HepG2 (cell line): ENCODE results near the gene VMO1. TPM values are rescaled to one million over a fixed set of nuclear protein-coding genes. Genes with fewer than 3 reads are reported as not detected.

Experiments
- ATAC-seq: fragments of 200-7000 bp; cut with Tn5 transposase; 3 replicates; pipeline ENCODE4 v1.9.1; 2020; ENCODE audit warnings: mild to moderate bottlenecking, moderate library complexity
- BruUV-seq: library from RNA; stranded (reverse); fragments of 400-500 nt; replicated peaks from 2 replicates; lab custom pipeline; 2021; lab: Mats Ljungman, UMichigan
- CTCF ChIA-PET: fragments of 300-600 bp; formaldehyde crosslinking; extraction: SDS; loops from one replicate; lab custom pipeline; 2021; ENCODE audit warnings: low total read pairs, inconsistent platforms, low intra/inter-chr PET ratio; lab: Yijun Ruan, JAX
- POLR2A ChIA-PET: fragments of 350-600 bp; sonication (Branson Sonifier 250); formaldehyde crosslinking; loops from one replicate; lab custom pipeline; 2020; ENCODE audit warnings: antibody characterized with exemption, inconsistent platforms; lab: Yijun Ruan, JAX
- DNase-seq: peaks from one replicate; pipeline ENCODE4 v3.0.0-alpha.2; 2015; ENCODE audit warnings: low spot score
- FAIRE-seq: peaks from 3 replicates; lab custom pipeline; 2011; peaks lifted over from hg19 to GRCh38; lab: Jason Lieb, UNC
- H2AFZ ChIP-seq: one replicate; pipeline ENCODE4 v1.6.1; 2011; ENCODE audit warnings: low read length, inconsistent platforms
- H3K27ac ChIP-seq: fragments of 300-600 bp; 3 replicates; pipeline ENCODE4 v1.8.0; 2011; ENCODE audit warnings: mixed run types, mild to moderate bottlenecking, mixed read lengths, low read length, inconsistent platforms; ENCODE audit not compliant: insufficient read depth; ENCODE audit errors: extremely low read length
- H3K27me3 ChIP-seq, 2 experiments: fragments of 200-600 bp in 1 of 2; 2 replicates in 1 of 2; 3 replicates in 1 of 2; pipeline versions ENCODE4 v1.6.0 to v1.8.0; 2011; ENCODE audit warnings: low read length in 2 of 2, mild to moderate bottlenecking in 2 of 2, moderate library complexity in 2 of 2, inconsistent platforms in 1 of 2; ENCODE audit not compliant: insufficient read depth in 2 of 2, control insufficient read depth in 1 of 2
- H3K36me3 ChIP-seq, 2 experiments: fragments of 200-600 bp in 1 of 2; replicated peaks in 1 of 2; 2 replicates in 1 of 2; 3 replicates in 1 of 2; pipeline versions ENCODE4 v1.5.1 to v1.8.0; 2011; ENCODE audit warnings: low read length in 2 of 2, inconsistent platforms in 1 of 2; ENCODE audit not compliant: insufficient read depth in 2 of 2, control insufficient read depth in 1 of 2
- H3K4me1 ChIP-seq: 2 replicates; pipeline ENCODE4 v1.5.1; 2012; ENCODE audit warnings: low read length, inconsistent platforms; ENCODE audit not compliant: insufficient read depth
- H3K4me2 ChIP-seq: 2 replicates; pipeline ENCODE4 v1.6.0; 2011; ENCODE audit warnings: low read depth, low read length, inconsistent platforms
- H3K4me3 ChIP-seq, 3 experiments: fragments of 200-600 bp in 1 of 3; sonication (generic), shearing (Covaris generic) in 1 of 3; replicated peaks in 1 of 3; 2 replicates each; pipeline ENCODE4 v1.5.1; 2011 to 2016; ENCODE audit warnings: low read length in 3 of 3, inconsistent platforms in 2 of 3, low read depth in 2 of 3, mild to moderate bottlenecking in 2 of 3, control low read depth in 1 of 3, mixed read lengths in 1 of 3; ENCODE audit not compliant: insufficient read depth in 1 of 3
- H3K79me2 ChIP-seq: one replicate; pipeline ENCODE4 v1.6.1; 2011; ENCODE audit warnings: low read length, inconsistent platforms; ENCODE audit not compliant: insufficient read depth
- H3K9ac ChIP-seq: 2 replicates; pipeline ENCODE4 v1.6.0; 2011; ENCODE audit warnings: mild to moderate bottlenecking, low read depth, low read length, inconsistent platforms; ENCODE audit not compliant: insufficient read depth
- H3K9me3 ChIP-seq: 2 replicates; pipeline ENCODE4 v1.5.1; 2012; ENCODE audit warnings: mild to moderate bottlenecking, low read length
- H4K20me1 ChIP-seq: 2 replicates; pipeline ENCODE4 v1.6.0; 2011; ENCODE audit warnings: inconsistent platforms, mild to moderate bottlenecking, low read length, moderate library complexity; ENCODE audit not compliant: insufficient read depth
- ARNTL ChIP-seq: sonication (generic); formaldehyde crosslinking; IDR thresholded peaks from 2 replicates; pipeline ENCODE4 v1.4.0; 2020; ENCODE audit warnings: mild to moderate bottlenecking, missing genetic modification reagents
- HOXD1 ChIP-seq: sonication (generic); formaldehyde crosslinking; IDR thresholded peaks from 2 replicates; pipeline ENCODE4 v1.5.0; 2020; ENCODE audit warnings: missing genetic modification reagents
- PAWR ChIP-seq: sonication (generic); formaldehyde crosslinking; IDR thresholded peaks from 2 replicates; pipeline ENCODE4 v1.4.0; 2020; ENCODE audit warnings: missing genetic modification reagents, mild to moderate bottlenecking, borderline replicate concordance
- POLR2A ChIP-seq, 2 experiments: IDR thresholded peaks; 2 replicates each; pipeline ENCODE4 v1.6.1; 2011; ENCODE audit warnings: low read depth in 2 of 2, low read length in 2 of 2, mild to moderate bottlenecking in 1 of 2, moderate library complexity in 1 of 2; ENCODE audit not compliant: insufficient read depth in 1 of 2
- SOX6 ChIP-seq, 2 experiments: fragments of 450-650 bp in 1 of 2; sonication (generic) in 1 of 2; formaldehyde crosslinking in 1 of 2; IDR thresholded peaks; 2 replicates each; pipeline versions ENCODE4 v1.4.0 to v1.6.1; 2017 to 2020; ENCODE audit warnings: antibody characterized with exemption in 1 of 2, mild to moderate bottlenecking in 1 of 2, missing genetic modification reagents in 1 of 2
- YY1 ChIP-seq: IDR thresholded peaks from 2 replicates; pipeline ENCODE4 v1.6.1; 2011; ENCODE audit warnings: low read length, low read depth, moderate library complexity, mild to moderate bottlenecking; ENCODE audit not compliant: insufficient read depth, insufficient replicate concordance
- ZC3H4 ChIP-seq: sonication (generic); formaldehyde crosslinking; IDR thresholded peaks from 2 replicates; pipeline ENCODE4 v1.4.0; 2020; ENCODE audit warnings: missing genetic modification reagents, borderline replicate concordance
- ZKSCAN5 ChIP-seq: sonication (generic); formaldehyde crosslinking; IDR thresholded peaks from 2 replicates; pipeline ENCODE4 v1.5.1; 2020; ENCODE audit warnings: mild to moderate bottlenecking, missing genetic modification reagents
- ZNF317 ChIP-seq: sonication (generic); formaldehyde crosslinking; IDR thresholded peaks from 2 replicates; pipeline ENCODE4 v1.5.0; 2020; ENCODE audit warnings: mild to moderate bottlenecking, missing genetic modification reagents
- WGBS: methylation state at CpG from one replicate; pipeline ENCODE4 v1.1.6; 2017; ENCODE audit warnings: low lambda C conversion rate; 5-methylcytosine and 5-hydroxymethylcytosine counted together
- in situ Hi-C: cut with HindIII; loops from 2 replicates; pipeline ENCODE4 v1.10.0; 2017; ENCODE audit warnings: low pct_unique_long_range_greater_than_20kb; ENCODE audit not compliant: extremely low pct_ligation_motif_present
- intact Hi-C: fragments of 100-400 bp; cut with micrococcal nuclease; formaldehyde crosslinking; loops from one replicate; pipeline ENCODE4 v1.10.0; 2022; ENCODE audit not compliant: unreplicated experiment
- polyA plus RNA-seq, 8 experiments: library from polyadenylated mRNA; depleted of rRNA in 3 of 8; stranded (reverse) in 7 of 8; unstranded in 1 of 8; fragments of >200 nt; fragmentation: Illumina TruSeq in 4 of 8; extraction: Trizol in 4 of 8; gene quantifications; 2 replicates each; pipeline versions ENCODE4 v1.2.1 to v1.2.3, GENCODE V29; 2011 to 2016; ENCODE audit warnings: low read depth in 4 of 8, missing spikeins in 1 of 8, mixed read lengths in 1 of 8; ENCODE audit not compliant: insufficient read depth in 1 of 8
- total RNA-seq, 5 experiments: library from RNA; depleted of rRNA; stranded (reverse); fragments of >200 nt; fragmentation: Illumina TruSeq; extraction: Trizol; gene quantifications; 2 replicates each; pipeline ENCODE4 v1.2.3, GENCODE V29; 2016; ENCODE audit warnings: low read depth in 1 of 5
- TF ChIP-seq, protein P1 (sequence below): sonication (generic); formaldehyde crosslinking; IDR thresholded peaks from 2 replicates; pipeline ENCODE4 v1.8.0; 2022; ENCODE audit warnings: mild to moderate bottlenecking, missing genetic modification reagents, moderate library complexity
- TF ChIP-seq, protein P2 (sequence below): sonication (generic); formaldehyde crosslinking; IDR thresholded peaks from 2 replicates; pipeline ENCODE4; 2020; ENCODE audit warnings: missing genetic modification reagents, mild to moderate bottlenecking, borderline replicate concordance

VMO1 gene
- total and polyA plus RNA-seq, 2 of the 13 experiments (the other 11 are each of a cell fraction or from before 2014, with no cell fraction given) = not detected

DNA sequence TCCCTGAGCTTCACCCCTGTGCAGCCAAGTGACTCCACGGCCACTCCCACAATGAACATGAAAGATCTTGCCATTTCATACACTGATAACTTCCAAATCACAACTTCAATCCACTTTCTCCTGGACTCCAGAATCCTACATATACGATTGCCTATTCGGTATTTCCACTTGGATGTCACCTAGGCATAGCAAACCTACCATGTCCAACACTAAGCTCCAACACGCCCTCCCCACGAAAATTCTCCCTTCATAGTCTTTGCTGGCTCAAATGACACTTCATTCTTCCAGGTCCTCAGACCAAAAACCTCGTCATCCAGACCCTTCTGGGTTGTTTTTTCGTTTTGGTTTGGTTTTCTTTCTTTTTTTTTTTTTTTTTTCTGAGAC lies 4.5 kb upstream of the VMO1 start:
- in situ Hi-C loops = no loop called here
- H3K79me2 ChIP-seq = peaks cover 15% of the 10 kb centered on the region
- no peak for ATAC-seq
- POLR2A ChIA-PET = interaction anchor here (0.5 to 6.4 kb wide), 19 partner anchors 10 to 149 kb away, joined by 3 to 317 read pairs (median 8); partner anchors contain the start of genes ARRB2, CXCL16, MED11 and MINK1
- FAIRE-seq = no peak
- TF ChIP-seq PAWR (CRISPR knock-in tag) (no peak), ZKSCAN5 (CRISPR knock-in tag) (no peak), YY1 (no peak), POLR2A (IDR thresholded peaks at IDR 0.05; ENCODE audit: insufficient read depth in 1 of 2, low read depth in 2 of 2, low read length in 2 of 2) (peak in 1 of 2 experiments; percentile 37; a peak in 1 of 4 replicates), SOX6 (IDR thresholded peaks at IDR 0.05) (no peak), SOX6 (CRISPR knock-in tag; IDR thresholded peaks at IDR 0.05) (peak; percentile 40), ZNF317 (CRISPR knock-in tag) (0 out of 2 replicates have a peak, but pooled peaks have one; percentile 31), ARNTL (CRISPR knock-in tag) (no peak), HOXD1 (CRISPR knock-in tag) (no peak), ZC3H4 (CRISPR knock-in tag) (peak; percentile 83; the same call in 1 of the 2 replicates)
- TF ChIP-seq, protein P1, sequence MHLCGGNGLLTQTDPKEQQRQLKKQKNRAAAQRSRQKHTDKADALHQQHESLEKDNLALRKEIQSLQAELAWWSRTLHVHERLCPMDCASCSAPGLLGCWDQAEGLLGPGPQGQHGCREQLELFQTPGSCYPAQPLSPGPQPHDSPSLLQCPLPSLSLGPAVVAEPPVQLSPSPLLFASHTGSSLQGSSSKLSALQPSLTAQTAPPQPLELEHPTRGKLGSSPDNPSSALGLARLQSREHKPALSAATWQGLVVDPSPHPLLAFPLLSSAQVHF = no peak
- TF ChIP-seq, protein P2, sequence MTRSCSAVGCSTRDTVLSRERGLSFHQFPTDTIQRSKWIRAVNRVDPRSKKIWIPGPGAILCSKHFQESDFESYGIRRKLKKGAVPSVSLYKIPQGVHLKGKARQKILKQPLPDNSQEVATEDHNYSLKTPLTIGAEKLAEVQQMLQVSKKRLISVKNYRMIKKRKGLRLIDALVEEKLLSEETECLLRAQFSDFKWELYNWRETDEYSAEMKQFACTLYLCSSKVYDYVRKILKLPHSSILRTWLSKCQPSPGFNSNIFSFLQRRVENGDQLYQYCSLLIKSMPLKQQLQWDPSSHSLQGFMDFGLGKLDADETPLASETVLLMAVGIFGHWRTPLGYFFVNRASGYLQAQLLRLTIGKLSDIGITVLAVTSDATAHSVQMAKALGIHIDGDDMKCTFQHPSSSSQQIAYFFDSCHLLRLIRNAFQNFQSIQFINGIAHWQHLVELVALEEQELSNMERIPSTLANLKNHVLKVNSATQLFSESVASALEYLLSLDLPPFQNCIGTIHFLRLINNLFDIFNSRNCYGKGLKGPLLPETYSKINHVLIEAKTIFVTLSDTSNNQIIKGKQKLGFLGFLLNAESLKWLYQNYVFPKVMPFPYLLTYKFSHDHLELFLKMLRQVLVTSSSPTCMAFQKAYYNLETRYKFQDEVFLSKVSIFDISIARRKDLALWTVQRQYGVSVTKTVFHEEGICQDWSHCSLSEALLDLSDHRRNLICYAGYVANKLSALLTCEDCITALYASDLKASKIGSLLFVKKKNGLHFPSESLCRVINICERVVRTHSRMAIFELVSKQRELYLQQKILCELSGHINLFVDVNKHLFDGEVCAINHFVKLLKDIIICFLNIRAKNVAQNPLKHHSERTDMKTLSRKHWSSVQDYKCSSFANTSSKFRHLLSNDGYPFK = no peak
- TF ChIP-seq, all 625 proteins: peak for 4
- H2AFZ ChIP-seq = no peak overlapping the region
- H4K20me1 ChIP-seq = no peaks in the 10 kb centered on the region
- no peaks in the 10 kb centered on the region; a peak in 2 of 5 replicates for H3K36me3 ChIP-seq
- CTCF ChIA-PET = interaction anchor here (1.8 to 4.1 kb wide), 4 partner anchors 58 to 98 kb away, joined by 8 to 51 read pairs (median 10); partner anchors contain the start of genes ARRB2 and MED11
- H3K4me3 ChIP-seq = peak overlapping the region in 2 of 3 experiments; percentile 91 to 94; a peak in 4 of 6 replicates
- H3K4me2 ChIP-seq = peak overlapping the region; percentile 96
- 82% methylated on average over 7 of the region's 7 CpGs for WGBS
- peak overlapping the region; percentile 96 for H3K27ac ChIP-seq
- H3K9me3 ChIP-seq = no peaks in the 10 kb centered on the region
- BruUV-seq = no TSS peak
- H3K27me3 ChIP-seq = no peaks in the 10 kb centered on the region; a peak in 1 of 5 replicates
- intact Hi-C loops = no loop called here
- DNase-seq = no peak
- H3K4me1 ChIP-seq = peaks cover 34% of the 10 kb centered on the region
- H3K9ac ChIP-seq = peak overlapping the region; percentile 97
